ENCODE measurements around the gene PAK1.

GRCh38 chr11:77512092-77512491 is 38.2 kb upstream of the PAK1 start:
- peak in 1 of 2 donors; percentile 1 for TF ChIP-seq CTCF (conservative IDR thresholded peaks at IDR 0.05 in 1 of 2, IDR thresholded peaks at IDR 0.05 in 1 of 2; ENCODE audit: low read depth in 1 of 2, low read length in 2 of 2)
- TF ChIP-seq EZH2 (IDR thresholded peaks at IDR 0.05; ENCODE audit: low read length, missing control alignments) = no peak
